ENCODE data around the gene CCL15. TPM values are rescaled to one million over a fixed set of nuclear protein-coding genes. Genes with fewer than 3 reads are reported as not detected.

Gene CCL15, protein sequence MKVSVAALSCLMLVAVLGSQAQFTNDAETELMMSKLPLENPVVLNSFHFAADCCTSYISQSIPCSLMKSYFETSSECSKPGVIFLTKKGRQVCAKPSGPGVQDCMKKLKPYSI
- total RNA-seq, result not detected in 2 replicates

DNA sequence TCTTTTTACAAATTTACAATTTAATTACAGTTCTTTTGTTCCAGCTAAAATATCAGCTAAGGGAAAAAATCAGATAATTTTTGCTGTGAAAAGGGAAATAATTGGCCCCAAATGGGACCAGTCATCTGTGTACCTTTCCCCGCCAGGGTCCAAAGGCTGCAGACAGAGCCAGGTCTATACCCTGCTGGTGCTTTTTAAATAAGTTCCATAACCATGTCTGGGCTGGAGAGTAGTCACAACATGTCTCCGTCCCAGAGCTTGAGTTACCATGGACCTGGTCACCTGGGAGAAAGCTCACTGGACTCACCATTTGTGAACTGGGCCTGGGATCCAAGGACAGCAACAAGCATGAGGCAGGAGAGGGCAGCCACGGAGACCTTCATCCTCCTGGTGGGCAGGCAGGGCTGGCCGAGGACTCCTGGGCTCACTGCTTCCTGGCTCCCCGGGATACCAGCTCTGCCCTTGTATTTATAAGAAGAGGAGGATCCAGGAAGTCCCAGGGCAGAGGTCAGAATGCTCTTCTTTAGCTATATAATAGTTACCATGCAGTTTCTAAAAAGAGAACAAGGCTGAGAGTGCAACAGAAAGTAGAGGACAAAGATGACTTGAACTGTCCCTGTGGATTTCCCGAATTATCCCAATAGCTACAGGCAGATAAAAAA lies at the start of gene CCL15:
Gene CCL15 (minus strand): TSS at position 444 of the 662 bp plus-strand sequence. CDS start 61 bp downstream, at position 383.

DNA sequence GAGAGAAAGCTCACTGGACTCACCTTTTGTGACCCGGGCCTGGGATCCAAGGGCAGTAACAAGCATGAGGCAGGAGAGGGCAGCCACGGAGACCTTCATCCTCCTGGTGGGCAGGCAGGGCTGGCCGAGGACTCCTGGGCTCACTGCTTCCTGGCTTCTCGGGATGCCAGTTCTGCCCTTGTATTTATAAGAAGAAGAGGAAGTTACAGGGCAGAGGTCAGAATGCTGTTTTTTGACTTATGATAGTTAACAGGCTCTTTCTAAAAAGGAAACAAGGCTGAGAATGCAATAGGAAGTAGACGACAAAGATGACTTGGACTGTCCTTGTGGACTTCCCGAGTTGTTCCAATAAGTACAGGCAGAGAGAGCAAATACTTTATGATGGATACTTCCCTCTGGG lies 16.4 kb upstream of the CCL15 start, which contains the start of gene CCL23:
Gene CCL23 (minus strand): TSS at position 174 of the 400 bp plus-strand sequence. CDS start 75 bp downstream, at position 99.

DNA sequence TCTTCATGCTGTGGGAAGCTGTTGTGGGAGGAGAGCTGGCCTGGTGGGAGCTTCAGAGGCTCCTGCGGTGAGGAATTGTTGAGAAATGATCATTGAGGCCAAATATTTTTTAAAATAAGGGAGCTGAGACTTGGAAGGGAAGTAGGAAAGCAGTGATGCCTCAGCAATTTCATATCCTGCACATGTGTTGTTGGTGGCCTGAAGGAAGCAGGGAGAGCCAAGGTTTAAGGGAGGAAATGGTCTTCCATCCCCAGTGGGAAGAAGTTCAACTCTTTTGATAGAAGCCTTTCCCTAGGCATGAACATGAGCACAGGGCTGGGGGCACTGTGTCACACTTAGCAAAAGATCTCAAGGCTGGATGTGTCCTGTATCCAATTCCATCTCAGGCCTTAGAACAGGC lies 14.7 kb downstream of the CCL15 start, which contains the start of gene CCL14:
Gene CCL14 (minus strand): TSS at position 87 of the 400 bp plus-strand sequence. CDS start 80 bp downstream, at position 7.

DNA sequence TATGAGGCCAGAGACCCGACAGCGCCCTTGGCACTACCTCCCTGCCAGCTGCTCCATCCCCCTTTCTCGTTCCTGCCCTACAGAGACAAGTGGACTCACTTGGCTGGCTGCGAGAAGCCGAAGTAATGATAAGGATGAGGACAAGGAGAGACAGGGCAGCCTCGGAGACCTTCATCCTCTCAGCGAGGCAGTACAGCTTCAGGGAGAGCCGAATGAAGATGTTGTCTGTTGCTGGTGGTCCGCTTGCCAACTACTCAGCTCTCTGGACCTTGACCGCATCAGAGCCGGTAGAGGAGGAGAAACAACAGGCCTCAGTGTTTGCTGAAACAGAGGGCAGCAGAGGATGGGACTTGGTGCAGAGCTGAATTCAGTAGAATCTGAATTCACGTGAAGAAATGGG lies 20.1 kb downstream of the CCL15 start, which contains the start of gene CCL16:
Gene CCL16 (minus strand): TSS at position 252 of the 400 bp plus-strand sequence. CDS start 77 bp downstream, at position 175.

Other genes starting within 250 kb of the CCL15 start
- not detected in 2 replicates for gene GAS2L2, start 248.3 kb downstream of the CCL15 start, total RNA-seq
- gene C17orf50, start 240.7 kb downstream of the CCL15 start, total RNA-seq, result not detected in 2 replicates
- gene MMP28, start 205.9 kb downstream of the CCL15 start, total RNA-seq, result 0.37 and 0.39 TPM in 2 replicates
- 39.7 and 61.2 TPM in 2 replicates for gene TAF15, start 192.1 kb downstream of the CCL15 start, total RNA-seq
- gene HEATR9, start 132.7 kb downstream of the CCL15 start, total RNA-seq, result not detected in 2 replicates
- gene CCL5, start 121.2 kb downstream of the CCL15 start, total RNA-seq, result not detected in 2 replicates
- 0.37 TPM in 1 of 2 replicates, not detected in the other for gene RDM1, start 70.8 kb downstream of the CCL15 start, total RNA-seq
- not detected in 2 replicates for gene LYZL6, start 57.8 kb downstream of the CCL15 start, total RNA-seq
- gene CCL16, start 20.1 kb downstream of the CCL15 start, total RNA-seq, result not detected in 2 replicates
- not detected in 2 replicates for gene CCL14, start 14.8 kb downstream of the CCL15 start, total RNA-seq
- gene CCL23, start 16.4 kb upstream of the CCL15 start, total RNA-seq, result not detected in 2 replicates
- not detected in 2 replicates for gene CCL18, start 62.7 kb upstream of the CCL15 start, total RNA-seq
- not detected in 2 replicates for gene CCL3, start 88.6 kb upstream of the CCL15 start, total RNA-seq
- not detected in 2 replicates for gene CCL4, start 102.3 kb upstream of the CCL15 start, total RNA-seq
- 0.37 and 0.59 TPM in 2 replicates for gene TBC1D3B, start 175.1 kb upstream of the CCL15 start, total RNA-seq
- not detected in 2 replicates for gene CCL3L1, start 195.2 kb upstream of the CCL15 start, total RNA-seq
- gene CCL4L2, start 209.5 kb upstream of the CCL15 start, total RNA-seq, result 0.37 TPM in 1 of 2 replicates, not detected in the other

Data from subcutaneous preadipocyte (primary cell).